Activated T-helper 9 cell treated with anti-CD3 and anti-CD28 coated beads, Interleukin-2, amount 50 U/mL, for 16 hours (primary cell): Measurements from ENCODE around the gene ZNF804A.

Source experiments
- DNase-seq: peaks from one replicate; pipeline ENCODE4 v3.0.0-alpha.2; 2020; ENCODE audit warnings: low read depth

ZNF804A gene

GRCh38 chr2:184611361-184612085, 13.2 kb downstream of the ZNF804A start:
- no peak for DNase-seq

GRCh38 chr2:184620367-184620766, 22.0 kb downstream of the ZNF804A start:
- no peak for DNase-seq

GRCh38 chr2:184624311-184624710, 26.0 kb downstream of the ZNF804A start:
- DNase-seq: no peak

GRCh38 chr2:184628051-184628450, 29.7 kb downstream of the ZNF804A start:
- DNase-seq: no peak

GRCh38 chr2:184633726-184634125, 35.4 kb downstream of the ZNF804A start:
- DNase-seq: no peak

GRCh38 chr2:184637781-184638180, 39.5 kb downstream of the ZNF804A start:
- DNase-seq: no peak

- no peak for DNase-seq
Measured at GRCh38 chr2:184644685-184645084, 46.4 kb downstream of the ZNF804A start.

- no peak for DNase-seq
Measured at GRCh38 chr2:184646177-184646576, 47.8 kb downstream of the ZNF804A start.

- no peak for DNase-seq
Measured at GRCh38 chr2:184646593-184646992, 48.3 kb downstream of the ZNF804A start.

- no peak for DNase-seq
Measured at GRCh38 chr2:184654945-184655344, 56.6 kb downstream of the ZNF804A start.

GRCh38 chr2:184677171-184677570, 78.8 kb downstream of the ZNF804A start:
- no peak for DNase-seq

- DNase-seq: no peak
Measured at GRCh38 chr2:184679219-184680018, 81.1 kb downstream of the ZNF804A start.

- no peak for DNase-seq
Measured at GRCh38 chr2:184680825-184681224, 82.5 kb downstream of the ZNF804A start.

- no peak for DNase-seq
Measured at GRCh38 chr2:184681642-184682321, 83.5 kb downstream of the ZNF804A start.

GRCh38 chr2:184683911-184684310, 85.6 kb downstream of the ZNF804A start:
- no peak for DNase-seq

GRCh38 chr2:184685999-184686841, 87.9 kb downstream of the ZNF804A start:
- DNase-seq: no peak

GRCh38 chr2:184689638-184690037, 91.3 kb downstream of the ZNF804A start:
- no peak for DNase-seq

GRCh38 chr2:184692141-184692734, 93.9 kb downstream of the ZNF804A start:
- DNase-seq: no peak

- DNase-seq: no peak
Measured at GRCh38 chr2:184696644-184697043, 98.3 kb downstream of the ZNF804A start.

- DNase-seq: no peak
Measured at GRCh38 chr2:184698476-184698875, 100.1 kb downstream of the ZNF804A start.

GRCh38 chr2:184721881-184722280, 123.6 kb downstream of the ZNF804A start:
- no peak for DNase-seq

GRCh38 chr2:184727813-184728212, 129.5 kb downstream of the ZNF804A start:
- no peak for DNase-seq
